HCT116 (cell line): ENCODE measurements around the gene ATG10. TPM values are rescaled to one million over a fixed set of nuclear protein-coding genes. Genes with fewer than 3 reads are reported as not detected.

Experiments used
- ATAC-seq: fragments of 200-7000 bp; cut with Tn5 transposase; 2 replicates; pipeline ENCODE4 v1.9.1; 2020; ENCODE audit warnings: mild to moderate bottlenecking, moderate library complexity
- BruUV-seq: library from RNA; stranded (reverse); fragments of 400-500 nt; replicated peaks from 2 replicates; lab custom pipeline; 2021; lab: Mats Ljungman, UMichigan
- CTCF ChIA-PET: fragments of 300-600 bp; sonication (Branson Sonifier 250); formaldehyde crosslinking; loops from one replicate; lab custom pipeline; 2021; ENCODE audit warnings: antibody characterized with exemption; lab: Charles Lee
- POLR2A ChIA-PET: fragments of 300-600, 350-600 bp; sonication (Branson Sonifier 250); formaldehyde crosslinking; loops from one replicate; lab custom pipeline; 2021; ENCODE audit warnings: antibody characterized with exemption; lab: Charles Lee
- RAD21 ChIA-PET, 2 experiments: fragments of 300-600 bp; sonication (Branson Sonifier 250); formaldehyde crosslinking; loops; one replicate each; lab custom pipeline; 2023; ENCODE audit warnings: low total read pairs in 2 of 2; ENCODE audit not compliant: uncharacterized antibody in 2 of 2, unreplicated experiment in 2 of 2, low non-redundant PET in 1 of 2; lab: Charles Lee
- DNase-seq: peaks from one replicate; pipeline ENCODE4 v3.0.0-alpha.2; 2010; ENCODE audit warnings: low read depth, low spot score
- H2AFZ ChIP-seq: fragments of 200-600 bp; shearing (Covaris generic), sonication (generic); 2 replicates; pipeline ENCODE4 v1.6.1; 2017; ENCODE audit warnings: low read depth, mixed run types, mixed read lengths, antibody characterized with exemption, low read length; ENCODE audit not compliant: poor library complexity, severe bottlenecking
- H3K27ac ChIP-seq: 2 replicates; pipeline ENCODE4 v1.5.1; 2012; ENCODE audit warnings: low read depth, low read length
- H3K27me3 ChIP-seq: fragments of 200-600 bp; sonication (generic); 2 replicates; pipeline ENCODE4 v1.6.1; 2016; ENCODE audit warnings: mixed run types, low read length, mixed read lengths; ENCODE audit not compliant: insufficient read depth
- H3K36me3 ChIP-seq, 2 experiments: fragments of 200-500 bp in 1 of 2; fragments of 200-600 bp in 1 of 2; sonication (Bioruptor generic) in 1 of 2; sonication (generic) in 1 of 2; 2 replicates each; pipeline versions ENCODE4 v1.5.1 to v1.6.1; 2014 to 2016; ENCODE audit warnings: low read length in 2 of 2, inconsistent platforms in 1 of 2, mixed read lengths in 1 of 2, mixed run types in 1 of 2; ENCODE audit not compliant: insufficient read depth in 2 of 2, control insufficient read depth in 1 of 2
- H3K4me1 ChIP-seq, 2 experiments: fragments of 200-600 bp in 1 of 2; sonication (generic) in 1 of 2; 2 replicates each; pipeline versions ENCODE4 v1.5.1 to v1.6.1; 2012 to 2017; ENCODE audit warnings: low read length in 2 of 2, inconsistent platforms in 1 of 2, mild to moderate bottlenecking in 1 of 2, mixed read lengths in 1 of 2, mixed run types in 1 of 2, moderate library complexity in 1 of 2; ENCODE audit not compliant: insufficient read depth in 2 of 2, control insufficient read depth in 1 of 2
- H3K4me2 ChIP-seq: fragments of 200-600 bp; sonication (generic); 2 replicates; pipeline ENCODE4 v1.6.1; 2017; ENCODE audit warnings: mixed run types, low read length, mixed read lengths
- H3K4me3 ChIP-seq, 2 experiments: fragments of 200-600 bp in 1 of 2; sonication (generic) in 1 of 2; replicated peaks in 1 of 2; 2 replicates each; pipeline ENCODE4 v1.5.1; 2011 to 2016; ENCODE audit warnings: low read length in 2 of 2, control low read depth in 1 of 2, low read depth in 1 of 2, mild to moderate bottlenecking in 1 of 2, mixed read lengths in 1 of 2, mixed run types in 1 of 2
- H3K79me2 ChIP-seq: fragments of 200-600 bp; sonication (generic); 2 replicates; pipeline ENCODE4 v1.6.1; 2017; ENCODE audit warnings: mild to moderate bottlenecking, mixed run types, low read length, moderate library complexity, mixed read lengths; ENCODE audit not compliant: insufficient read depth
- H3K9ac ChIP-seq: fragments of 200-600 bp; sonication (generic); 2 replicates; pipeline ENCODE4 v1.6.1; 2016; ENCODE audit warnings: low read length, mixed read lengths
- H3K9me2 ChIP-seq: fragments of 200-600 bp; sonication (generic), shearing (Covaris generic); 2 replicates; pipeline ENCODE4 v1.6.1; 2017; ENCODE audit warnings: mixed run types, mild to moderate bottlenecking, moderate library complexity; ENCODE audit not compliant: insufficient read depth
- H3K9me3 ChIP-seq, 2 experiments: fragments of 200-500 bp in 1 of 2; fragments of 200-600 bp in 1 of 2; sonication (Bioruptor generic) in 1 of 2; sonication (generic) in 1 of 2; 2 replicates each; pipeline ENCODE4 v1.6.1; 2014 to 2017; ENCODE audit warnings: low read length in 2 of 2, mixed read lengths in 2 of 2, inconsistent platforms in 1 of 2, low read depth in 1 of 2, mild to moderate bottlenecking in 1 of 2, mixed run types in 1 of 2, moderate library complexity in 1 of 2; ENCODE audit not compliant: control insufficient read depth in 1 of 2, insufficient read depth in 1 of 2
- H4K20me1 ChIP-seq: fragments of 200-600 bp; sonication (generic), shearing (Covaris generic); 2 replicates; pipeline ENCODE4 v1.6.1; 2017; ENCODE audit warnings: mixed run types, mild to moderate bottlenecking, moderate library complexity; ENCODE audit not compliant: insufficient read depth
- ATF3 ChIP-seq: IDR thresholded peaks from 2 replicates; pipeline ENCODE4 v1.6.1; 2012
- CEBPB ChIP-seq: IDR thresholded peaks from 2 replicates; pipeline ENCODE4 v1.6.1; 2012; ENCODE audit warnings: low read depth
- EGR1 ChIP-seq: IDR thresholded peaks from 2 replicates; pipeline ENCODE4 v1.6.1; 2012; ENCODE audit warnings: low read depth
- POLR2AphosphoS5 ChIP-seq: IDR thresholded peaks from 2 replicates; pipeline ENCODE4 v1.6.1; 2011; ENCODE audit warnings: mild to moderate bottlenecking, low read depth, low read length, moderate library complexity
- REST ChIP-seq: IDR thresholded peaks from 2 replicates; pipeline ENCODE4 v1.6.1; 2012; ENCODE audit warnings: low read depth
- SIN3A ChIP-seq: IDR thresholded peaks from 2 replicates; pipeline ENCODE4 v1.6.1; 2012; ENCODE audit warnings: low read depth
- SP1 ChIP-seq: IDR thresholded peaks from 2 replicates; pipeline ENCODE4 v1.6.1; 2012; ENCODE audit warnings: low read depth
- ZFX ChIP-seq: fragments of 450-650 bp; IDR thresholded peaks from 2 replicates; pipeline ENCODE4 v1.6.1; 2017
- intact Hi-C: fragments of 100-400 bp; cut with micrococcal nuclease; formaldehyde crosslinking; loops from 2 replicates; pipeline ENCODE4 v1.10.0; 2022
- total RNA-seq: library from RNA; stranded (reverse); gene quantifications from one replicate; pipeline ENCODE4 v1.2.1, GENCODE V29; 2021; ENCODE audit not compliant: unreplicated experiment

Gene ATG10
- total RNA-seq, 1 experiment from 2014 or later, result 9.4 TPM

- no peak for TF ChIP-seq POLR2AphosphoS5
These were observed 29.1 kb upstream of the ATG10 start (continued) for GRCh38 chr5:81942746-81943145.

DNA sequence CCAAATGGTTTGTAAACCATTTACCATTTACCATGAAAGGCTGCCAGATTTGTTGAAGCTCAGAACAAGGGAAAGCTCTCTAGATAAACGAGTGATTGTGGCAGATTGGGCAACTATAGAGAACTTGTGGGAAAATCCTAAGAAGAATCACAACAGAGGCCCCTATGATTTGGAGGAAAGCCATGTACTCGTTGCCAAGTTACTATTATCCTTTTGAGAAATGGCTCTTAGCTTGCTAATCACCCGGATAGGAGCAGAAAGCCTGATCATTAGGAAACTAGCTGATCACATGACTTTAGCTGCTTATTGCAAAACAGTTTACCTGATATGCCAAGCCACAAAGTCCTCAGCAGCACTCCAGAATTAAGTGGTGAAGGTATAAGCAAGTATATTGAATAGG is 23.5 kb upstream of the ATG10 start:
- Histone ChIP-seq H2AFZ (no peak overlapping the region), H3K79me2 (no peaks in the 10 kb centered on the region), H3K4me1 (no peaks in the 10 kb centered on the region), H3K36me3 (no peaks in the 10 kb centered on the region), H3K27me3 (no peaks in the 10 kb centered on the region), H3K9me3 (no peaks in the 10 kb centered on the region), H3K9me2 (no peaks in the 10 kb centered on the region), H3K4me2 (no peak overlapping the region), H4K20me1 (no peaks in the 10 kb centered on the region), H3K9ac (no peak overlapping the region), H3K27ac (no peak overlapping the region), H3K4me3 (no peak overlapping the region)
- RAD21 ChIA-PET, result no interaction called here
- intact Hi-C loops, result no loop called here
- POLR2A ChIA-PET, result no interaction called here
- DNase-seq (no peak), ATAC-seq (no peak)
- TF ChIP-seq CEBPB (no peak), SP1 (no peak), ZFX (no peak), REST (no peak)
- CTCF ChIA-PET, result no interaction called here
- no TSS peak for BruUV-seq

- ChIA-PET RAD21 (no interaction called here), POLR2A (no interaction called here), CTCF (no interaction called here)
- no peak overlapping the region for H3K9ac ChIP-seq
- no TSS peak for BruUV-seq
- H3K9me2 ChIP-seq, result no peaks in the 10 kb centered on the region
- DNase-seq (no peak), ATAC-seq (no peak)
- intact Hi-C loops, result no loop called here
- H2AFZ ChIP-seq, result no peak overlapping the region
- H3K4me2 ChIP-seq, result no peak overlapping the region
- no peak overlapping the region for H3K4me3 ChIP-seq
- H3K36me3 ChIP-seq, result no peaks in the 10 kb centered on the region
- TF ChIP-seq SIN3A (no peak), EGR1 (no peak), ATF3 (no peak), ZFX (no peak)
- no peaks in the 10 kb centered on the region for H3K9me3 ChIP-seq
- no peak overlapping the region for H3K27ac ChIP-seq
- H3K79me2 ChIP-seq, result no peaks in the 10 kb centered on the region
- no peaks in the 10 kb centered on the region for H3K4me1 ChIP-seq
- H3K27me3 ChIP-seq, result no peaks in the 10 kb centered on the region
- H4K20me1 ChIP-seq, result no peaks in the 10 kb centered on the region
These were observed 22.4 kb upstream of the ATG10 start for GRCh38 chr5:81949462-81949861.
